ENCODE results near the gene MEPCE.

DNA sequence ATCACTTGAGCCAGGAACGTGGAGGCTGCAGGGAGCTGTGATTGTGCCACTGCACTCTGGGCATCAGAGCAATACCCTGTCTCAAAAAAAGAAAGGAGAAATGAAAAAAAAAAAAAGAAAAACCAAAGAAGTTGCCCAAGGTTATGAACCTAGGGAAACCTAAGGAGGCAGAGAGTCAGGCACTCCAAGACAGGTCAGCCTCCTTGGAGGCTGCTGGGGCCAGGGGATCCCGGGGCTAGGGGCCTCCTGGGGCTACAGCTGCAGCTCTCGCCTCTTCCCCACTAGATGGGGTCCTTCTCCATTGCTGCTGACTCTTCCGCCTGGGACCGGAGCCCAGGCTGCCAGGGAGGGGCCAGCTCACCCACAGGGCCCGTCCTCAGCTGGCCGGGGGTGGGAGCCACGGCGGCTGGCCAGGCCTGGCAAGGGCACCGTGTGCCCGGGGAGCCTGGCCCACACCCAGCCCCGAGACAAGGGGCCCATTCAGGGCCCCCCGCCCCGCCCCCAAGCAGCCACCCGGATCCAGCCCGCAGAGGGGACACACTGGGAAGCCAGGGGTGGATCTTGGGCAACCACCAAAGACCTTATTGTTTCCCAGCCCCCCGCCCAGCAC is 36.2 kb downstream of the MEPCE start:
- TF ChIP-seq, protein P1, sequence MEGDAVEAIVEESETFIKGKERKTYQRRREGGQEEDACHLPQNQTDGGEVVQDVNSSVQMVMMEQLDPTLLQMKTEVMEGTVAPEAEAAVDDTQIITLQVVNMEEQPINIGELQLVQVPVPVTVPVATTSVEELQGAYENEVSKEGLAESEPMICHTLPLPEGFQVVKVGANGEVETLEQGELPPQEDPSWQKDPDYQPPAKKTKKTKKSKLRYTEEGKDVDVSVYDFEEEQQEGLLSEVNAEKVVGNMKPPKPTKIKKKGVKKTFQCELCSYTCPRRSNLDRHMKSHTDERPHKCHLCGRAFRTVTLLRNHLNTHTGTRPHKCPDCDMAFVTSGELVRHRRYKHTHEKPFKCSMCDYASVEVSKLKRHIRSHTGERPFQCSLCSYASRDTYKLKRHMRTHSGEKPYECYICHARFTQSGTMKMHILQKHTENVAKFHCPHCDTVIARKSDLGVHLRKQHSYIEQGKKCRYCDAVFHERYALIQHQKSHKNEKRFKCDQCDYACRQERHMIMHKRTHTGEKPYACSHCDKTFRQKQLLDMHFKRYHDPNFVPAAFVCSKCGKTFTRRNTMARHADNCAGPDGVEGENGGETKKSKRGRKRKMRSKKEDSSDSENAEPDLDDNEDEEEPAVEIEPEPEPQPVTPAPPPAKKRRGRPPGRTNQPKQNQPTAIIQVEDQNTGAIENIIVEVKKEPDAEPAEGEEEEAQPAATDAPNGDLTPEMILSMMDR (IDR thresholded peaks at IDR 0.05): peak; percentile 76
- TF ChIP-seq POLR2AphosphoS5 (IDR thresholded peaks at IDR 0.05; ENCODE audit: low read depth, low read length) (no peak), SIN3A (IDR thresholded peaks at IDR 0.05; ENCODE audit: borderline replicate concordance, insufficient read depth, low read depth, low read length) (no peak)
